ENCODE data around the gene SOX12.

Gene SOX12

GRCh38 chr20:310645-311044, 14.7 kb upstream of the SOX12 start:
- DNase-seq (ENCODE audit: low read depth in 1 of 2, low spot score in 1 of 2): no peak
- Histone ChIP-seq H3K4me3 (replicated peaks; ENCODE audit: insufficient read depth, low read length) (no peak overlapping the region), H3K27ac (replicated peaks) (no peak overlapping the region), H3K27me3 (ENCODE audit: insufficient read depth, poor library complexity, severe bottlenecking) (no peaks in the 10 kb centered on the region)
- no peak for TF ChIP-seq REST (IDR thresholded peaks at IDR 0.05; ENCODE audit: insufficient replicate concordance, low read depth)

GRCh38 chr20:311609-312008, 13.7 kb upstream of the SOX12 start:
- H3K4me3 ChIP-seq (replicated peaks; ENCODE audit: insufficient read depth, low read length): no peak overlapping the region
- H3K27me3 ChIP-seq (ENCODE audit: insufficient read depth, poor library complexity, severe bottlenecking): no peaks in the 10 kb centered on the region
- no peak for DNase-seq (ENCODE audit: low read depth in 1 of 2, low spot score in 1 of 2)
- TF ChIP-seq POLR2AphosphoS5 (IDR thresholded peaks at IDR 0.05; ENCODE audit: low read depth) (no peak), GABPA (IDR thresholded peaks at IDR 0.05; ENCODE audit: low read depth) (no peak), CTCF (IDR thresholded peaks at IDR 0.05; ENCODE audit: insufficient read depth, low read length) (no peak), REST (IDR thresholded peaks at IDR 0.05; ENCODE audit: insufficient replicate concordance, low read depth) (no peak), SPI1 (IDR thresholded peaks at IDR 0.05; ENCODE audit: borderline replicate concordance, low read depth) (no peak)
- H3K27ac ChIP-seq (replicated peaks): no peak overlapping the region

- H3K4me3 ChIP-seq (replicated peaks; ENCODE audit: insufficient read depth, low read length): no peak overlapping the region
- no peak for DNase-seq (ENCODE audit: low read depth in 1 of 2, low spot score in 1 of 2)
- no peak for TF ChIP-seq POLR2AphosphoS5 (IDR thresholded peaks at IDR 0.05; ENCODE audit: low read depth)
- TF ChIP-seq SPI1 (IDR thresholded peaks at IDR 0.05; ENCODE audit: borderline replicate concordance, low read depth): no peak
- no peak for TF ChIP-seq GABPA (IDR thresholded peaks at IDR 0.05; ENCODE audit: low read depth)
- TF ChIP-seq REST (IDR thresholded peaks at IDR 0.05; ENCODE audit: insufficient replicate concordance, low read depth): no peak
- TF ChIP-seq CTCF (IDR thresholded peaks at IDR 0.05; ENCODE audit: insufficient read depth, low read length): no peak
- no peaks in the 10 kb centered on the region for H3K27me3 ChIP-seq (ENCODE audit: insufficient read depth, poor library complexity, severe bottlenecking)
- H3K27ac ChIP-seq (replicated peaks): no peak overlapping the region
These were observed 13.3 kb upstream of the SOX12 start for GRCh38 chr20:312067-312466.

GRCh38 chr20:312866-313265, 12.5 kb upstream of the SOX12 start:
- no peak for DNase-seq (ENCODE audit: low read depth in 1 of 2, low spot score in 1 of 2)
- TF ChIP-seq POLR2AphosphoS5 (IDR thresholded peaks at IDR 0.05; ENCODE audit: low read depth): no peak
- TF ChIP-seq SPI1 (IDR thresholded peaks at IDR 0.05; ENCODE audit: borderline replicate concordance, low read depth): no peak
- TF ChIP-seq CTCF (IDR thresholded peaks at IDR 0.05; ENCODE audit: insufficient read depth, low read length): no peak
- no peak for TF ChIP-seq REST (IDR thresholded peaks at IDR 0.05; ENCODE audit: insufficient replicate concordance, low read depth)
- TF ChIP-seq GABPA (IDR thresholded peaks at IDR 0.05; ENCODE audit: low read depth): no peak
- H3K27ac ChIP-seq (replicated peaks): no peak overlapping the region
- no peaks in the 10 kb centered on the region for H3K27me3 ChIP-seq (ENCODE audit: insufficient read depth, poor library complexity, severe bottlenecking)
- no peak overlapping the region for H3K4me3 ChIP-seq (replicated peaks; ENCODE audit: insufficient read depth, low read length)

All from HL-60 (cell line).